Common myeloid progenitor, CD34-positive (primary cell): ENCODE data around the gene TAP2.

Experiments used
- CTCF ChIA-PET: fragments of 350-600 bp; sonication (Branson Sonifier 250); formaldehyde crosslinking; loops from one replicate; lab custom pipeline; 2021; ENCODE audit warnings: antibody characterized with exemption; lab: Charles Lee
- POLR2A ChIA-PET: fragments of 350-600 bp; sonication (Branson Sonifier 250); formaldehyde crosslinking; loops from one replicate; lab custom pipeline; 2021; ENCODE audit warnings: antibody characterized with exemption; lab: Charles Lee
- DNase-seq, 3 donors: peaks; one replicate each; pipeline versions ENCODE4 v3.0.0 to v3.0.0-alpha.2; 2013
- H3K27ac ChIP-seq, 2 experiments: 1 replicate in 1 of 2; 2 replicates in 1 of 2; pipeline ENCODE4 v1.7.0; 2013; ENCODE audit warnings: inconsistent platforms in 2 of 2, low read length in 2 of 2, mild to moderate bottlenecking in 2 of 2, low read depth in 1 of 2, moderate library complexity in 1 of 2; ENCODE audit not compliant: severe bottlenecking in 2 of 2, insufficient read depth in 1 of 2, poor library complexity in 1 of 2
- H3K27me3 ChIP-seq, 5 experiments: replicated peaks in 2 of 5; 1 replicate in 3 of 5; 2 replicates in 2 of 5; pipeline versions ENCODE4 v1.6.1 to v1.7.0; 2013; ENCODE audit warnings: low read length in 4 of 5, mild to moderate bottlenecking in 2 of 5, moderate library complexity in 2 of 5, inconsistent platforms in 1 of 5; ENCODE audit not compliant: insufficient read depth in 5 of 5, control insufficient read depth in 4 of 5
- H3K36me3 ChIP-seq, 4 experiments: 1 replicate in 2 of 4; 2 replicates in 2 of 4; pipeline versions ENCODE4 v1.6.1 to v1.7.0; 2013; ENCODE audit warnings: low read length in 3 of 4, control low read depth in 1 of 4, mild to moderate bottlenecking in 1 of 4; ENCODE audit not compliant: control insufficient read depth in 4 of 4, insufficient read depth in 4 of 4
- H3K4me1 ChIP-seq, 4 experiments: 1 replicate in 3 of 4; 2 replicates in 1 of 4; pipeline versions ENCODE4 v1.6.1 to v1.7.1; 2013; ENCODE audit warnings: low read length in 3 of 4, mild to moderate bottlenecking in 3 of 4, control low read depth in 1 of 4, inconsistent platforms in 1 of 4, moderate library complexity in 1 of 4; ENCODE audit not compliant: control insufficient read depth in 4 of 4, insufficient read depth in 4 of 4; ENCODE audit errors: control extremely low read depth in 1 of 4
- H3K4me3 ChIP-seq, 7 experiments: 1 replicate in 4 of 7; 2 replicates in 3 of 7; pipeline versions ENCODE4 v1.5.1 to v1.7.0; 2013; ENCODE audit warnings: mild to moderate bottlenecking in 7 of 7, low read length in 6 of 7, moderate library complexity in 6 of 7, inconsistent platforms in 2 of 7, low read depth in 2 of 7, control low read depth in 1 of 7; ENCODE audit not compliant: insufficient read depth in 4 of 7, control insufficient read depth in 1 of 7; ENCODE audit errors: extremely low read depth in 1 of 7
- H3K9me3 ChIP-seq, 5 experiments: 1 replicate in 4 of 5; 2 replicates in 1 of 5; pipeline versions ENCODE4 v1.6.1 to v1.7.1; 2013; ENCODE audit warnings: low read length in 4 of 5, mild to moderate bottlenecking in 2 of 5, inconsistent platforms in 1 of 5, low read depth in 1 of 5, moderate library complexity in 1 of 5; ENCODE audit not compliant: control insufficient read depth in 4 of 5, insufficient read depth in 2 of 5; ENCODE audit errors: control extremely low read depth in 1 of 5
- WGBS: methylation state at CpG from one replicate; pipeline ENCODE4 v1.1.5; 2013; ENCODE audit not compliant: insufficient coverage; 5-methylcytosine and 5-hydroxymethylcytosine counted together

TAP2 gene

DNA sequence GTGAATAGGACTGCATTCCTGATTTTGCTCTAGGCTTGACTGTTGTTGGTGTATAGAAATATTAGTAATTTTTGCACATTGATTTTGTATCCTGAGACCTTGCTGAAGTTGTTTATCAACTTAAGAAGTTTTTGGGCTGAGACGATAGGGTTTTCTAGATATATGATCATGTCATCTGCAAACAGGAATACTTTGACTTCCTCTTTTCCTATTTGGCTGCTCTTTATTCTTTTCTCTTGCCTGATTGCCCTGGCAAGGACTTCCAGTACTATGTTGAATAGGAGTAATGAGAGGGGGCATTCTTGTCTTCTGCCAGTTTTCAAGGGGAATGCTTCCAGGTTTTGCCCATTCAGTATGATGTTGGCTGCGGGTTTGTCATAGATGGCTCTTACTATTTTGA lies 35.1 kb downstream of the TAP2 start:
- no peak overlapping the region for H3K4me3 ChIP-seq
- H3K9me3 ChIP-seq: peaks cover 0 to 9% (median 2%) of the 10 kb centered on the region in 5 experiments
- no CpG with 5 or more reads among the region's 2 CpGs for WGBS
- no peaks in the 10 kb centered on the region for H3K27me3 ChIP-seq
- ChIA-PET CTCF (interaction anchor here (0.9 to 1.3 kb wide), 3 partner anchors 22 to 390 kb away, joined by 3 to 5 read pairs (median 3); no protein-coding TSS in a partner anchor), POLR2A (no interaction called here)
- peaks cover 0 to 8% (median 6%) of the 10 kb centered on the region in 4 experiments for H3K4me1 ChIP-seq
- H3K36me3 ChIP-seq: no peaks in the 10 kb centered on the region
- DNase-seq: peak in 1 of 3 donors; percentile 11
- no peak overlapping the region for H3K27ac ChIP-seq

DNA sequence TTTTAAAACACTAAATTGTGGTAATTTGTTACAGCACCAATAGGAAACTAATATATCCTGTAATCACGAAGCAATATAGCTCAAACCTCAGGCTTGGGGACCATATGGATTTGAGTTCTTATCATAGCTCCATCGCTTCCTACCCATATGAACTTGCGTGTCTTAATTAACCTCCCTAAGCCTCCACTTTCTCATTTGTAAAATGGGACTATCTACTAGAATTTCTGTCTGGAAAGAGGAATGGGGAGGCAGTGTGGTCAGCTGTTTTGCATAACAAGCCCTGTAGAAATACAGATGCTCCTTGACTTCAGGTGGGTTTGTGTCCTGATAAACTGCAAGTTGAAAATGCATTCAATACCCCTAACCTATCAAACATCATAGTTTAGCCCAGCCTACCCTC lies 38.8 kb downstream of the TAP2 start:
- ChIA-PET CTCF (interaction anchor here (0.9 to 1.5 kb wide), 7 partner anchors 9 to 56 kb away, joined by 3 to 6 read pairs (median 4); partner anchors contain the start of genes HLA-DQB2 and TAP2), POLR2A (no interaction called here)
- Histone ChIP-seq H3K4me3 (no peak overlapping the region), H3K27me3 (no peaks in the 10 kb centered on the region), H3K27ac (no peak overlapping the region), H3K4me1 (peaks cover 4 to 25% (median 21%) of the 10 kb centered on the region in 4 experiments), H3K9me3 (peaks cover 0 to 10% (median 2%) of the 10 kb centered on the region in 5 experiments), H3K36me3 (no peaks in the 10 kb centered on the region)
- no CpG with 5 or more reads among the region's 3 CpGs for WGBS
- no peak for DNase-seq

DNA sequence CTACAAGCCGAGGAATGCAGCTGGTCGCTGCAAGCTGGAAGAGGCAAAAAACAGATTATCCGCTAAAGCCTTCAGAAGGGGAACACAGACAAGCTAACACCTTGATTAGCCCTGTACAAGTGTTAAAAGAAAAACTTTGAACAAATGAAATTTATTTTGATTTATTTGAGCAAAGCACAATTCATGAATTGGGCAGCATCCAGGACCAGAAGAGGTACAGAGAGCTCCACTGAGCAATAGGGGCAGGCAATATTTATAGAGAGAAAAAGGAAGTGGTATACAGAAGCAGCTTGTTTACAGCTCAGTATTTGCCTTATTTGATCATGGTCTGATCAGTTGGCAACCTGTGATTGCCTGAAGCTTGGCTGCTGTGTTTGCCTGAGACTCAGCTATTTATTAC lies 39.4 kb downstream of the TAP2 start:
- Histone ChIP-seq H3K4me3 (no peak overlapping the region), H3K36me3 (no peaks in the 10 kb centered on the region), H3K4me1 (peaks cover 10 to 30% (median 26%) of the 10 kb centered on the region in 4 experiments), H3K27ac (no peak overlapping the region), H3K27me3 (no peaks in the 10 kb centered on the region), H3K9me3 (peaks cover 0 to 10% (median 2%) of the 10 kb centered on the region in 5 experiments)
- WGBS: 100% methylated on average over 1 of the region's 3 CpGs
- CTCF ChIA-PET: interaction anchor here (0.7 to 1.5 kb wide), 8 partner anchors 10 to 56 kb away, joined by 3 to 6 read pairs (median 4); partner anchors contain the start of genes HLA-DQB2 and TAP2
- DNase-seq: peak in 2 of 3 donors; percentile 59 to 69
- POLR2A ChIA-PET: no interaction called here

DNA sequence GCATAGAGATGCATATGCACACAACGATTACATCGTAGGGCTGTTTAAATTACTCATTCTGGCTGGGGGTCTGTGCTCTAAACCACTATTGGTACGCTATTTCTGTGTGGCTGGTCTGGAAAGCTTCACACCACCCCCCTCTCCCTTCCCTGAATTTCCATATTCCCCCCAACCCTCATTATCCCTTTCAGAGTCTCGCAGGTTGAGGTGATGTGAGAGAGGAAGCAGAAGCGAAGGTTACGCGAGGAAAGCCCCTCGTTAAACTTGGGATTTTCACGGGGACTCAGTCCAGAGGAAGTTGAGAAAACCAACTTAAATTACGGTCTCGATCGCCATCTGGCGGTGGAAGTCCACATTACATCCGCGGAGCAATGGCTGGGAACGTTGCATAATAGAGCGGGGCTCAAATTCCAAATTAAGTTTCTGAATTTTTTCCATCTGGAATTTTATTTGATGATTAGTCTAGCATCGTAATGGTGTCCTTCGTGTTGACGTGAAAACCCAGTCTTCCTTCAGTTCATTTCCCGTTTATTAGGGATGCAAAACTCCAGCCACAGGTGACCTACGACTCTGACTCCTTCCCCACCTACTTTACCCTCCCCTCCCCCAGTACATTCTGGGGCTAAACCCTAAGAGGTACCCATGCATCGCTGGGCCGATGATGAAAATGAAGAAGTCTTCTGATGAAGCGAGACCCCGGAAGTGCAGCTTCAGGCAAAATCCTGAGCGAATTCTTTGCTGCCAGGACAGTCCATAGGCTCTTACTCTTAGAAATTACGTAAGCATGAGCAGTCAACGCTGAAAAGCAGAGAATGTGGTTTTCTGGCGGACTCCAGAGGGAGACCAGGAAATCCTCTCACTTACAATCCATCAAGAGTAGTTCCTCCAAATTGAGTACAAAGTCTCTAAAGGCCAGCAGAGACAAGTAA lies 41.4 kb downstream of the TAP2 start:
- Histone ChIP-seq H3K27ac (no peak overlapping the region), H3K4me1 (peaks cover 14 to 43% (median 27%) of the 10 kb centered on the region in 4 experiments), H3K9me3 (peaks cover 0 to 10% (median 2%) of the 10 kb centered on the region in 5 experiments), H3K27me3 (no peaks in the 10 kb centered on the region), H3K36me3 (no peaks in the 10 kb centered on the region), H3K4me3 (peak overlapping the region in 6 of 7 experiments; percentile 52 to 79 (median 61))
- DNase-seq: peak; percentile 67 to 89 (median 84)
- ChIA-PET POLR2A (no interaction called here), CTCF (interaction anchor here (1.3 to 2.3 kb wide), 5 partner anchors 9 to 383 kb away, joined by 3 to 14 read pairs (median 7); no protein-coding TSS in a partner anchor)
- 0% methylated on average over 19 of the region's 30 CpGs for WGBS

DNA sequence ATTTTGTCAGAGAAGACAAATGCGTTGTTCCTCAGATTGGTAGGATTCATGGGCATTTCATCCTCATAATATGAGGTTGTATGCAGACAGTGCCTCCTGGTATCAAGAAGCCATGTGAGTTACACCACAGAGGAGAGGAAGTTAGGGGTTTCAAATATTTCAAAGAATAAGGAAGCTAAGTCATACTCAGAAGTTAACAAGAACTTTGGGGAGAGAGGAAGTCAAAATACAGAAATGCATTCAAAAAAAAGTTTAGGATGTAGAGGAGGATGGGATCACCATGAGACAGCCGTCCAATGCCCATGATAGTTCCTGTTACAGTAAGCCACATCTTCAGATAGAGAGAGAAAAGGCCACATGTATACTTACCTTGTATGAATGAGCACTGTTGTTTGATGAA lies 44.0 kb downstream of the TAP2 start:
- DNase-seq: peak in 2 of 3 donors; percentile 70 to 78
- WGBS: 0% methylated on average over 1 of the region's 2 CpGs
- CTCF ChIA-PET: interaction anchor here (0.8 to 2.2 kb wide), 14 partner anchors 9 to 676 kb away, joined by 3 to 9 read pairs (median 5); partner anchors contain the start of genes HLA-DQA2, PSMB8, PSMB9 and TAP1

DNA sequence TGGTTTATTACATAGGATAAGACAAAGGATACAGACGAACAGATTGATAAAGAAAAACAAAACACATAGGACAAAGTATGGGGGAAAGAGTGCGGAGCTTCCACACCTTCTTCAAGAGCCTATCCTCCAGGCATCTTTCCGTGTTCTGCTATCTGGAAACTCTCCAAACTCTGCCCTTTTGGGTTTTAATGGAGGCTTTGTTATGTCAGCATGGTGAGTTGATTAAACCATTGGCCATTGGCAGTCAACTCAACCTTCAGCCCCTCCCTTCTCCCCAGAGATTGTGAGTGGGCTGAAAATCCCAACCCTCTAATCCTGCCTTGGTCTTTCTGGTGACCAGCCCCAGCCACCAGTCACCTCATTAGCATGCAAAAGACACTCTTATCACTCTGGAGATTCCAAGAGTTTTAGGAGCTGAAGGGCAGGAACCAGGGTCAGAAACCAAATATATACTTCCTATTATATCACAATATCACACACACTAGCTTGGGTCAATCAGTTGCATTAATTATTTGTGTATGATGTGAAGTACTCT lies 45.6 kb downstream of the TAP2 start:
- no peak overlapping the region for H3K4me3 ChIP-seq
- H3K27me3 ChIP-seq: no peaks in the 10 kb centered on the region
- ChIA-PET CTCF (interaction anchor here (0.6 to 1.9 kb wide), 13 partner anchors 13 to 381 kb away, joined by 3 to 6 read pairs (median 3); partner anchors contain the start of gene HLA-DQA2), POLR2A (no interaction called here)
- no peak for DNase-seq
- H3K36me3 ChIP-seq: no peaks in the 10 kb centered on the region
- no CpG with 5 or more reads among the region's 3 CpGs for WGBS
- no peak overlapping the region for H3K27ac ChIP-seq
- H3K9me3 ChIP-seq: no peaks in the 10 kb centered on the region
- H3K4me1 ChIP-seq: peaks cover 14 to 41% (median 27%) of the 10 kb centered on the region in 4 experiments

More for the DNA sequence above, 44.0 kb downstream of the TAP2 start:
- H3K27me3 ChIP-seq: no peaks in the 10 kb centered on the region
- H3K4me1 ChIP-seq: peaks cover 14 to 43% (median 27%) of the 10 kb centered on the region in 4 experiments
- H3K36me3 ChIP-seq: no peaks in the 10 kb centered on the region
- H3K9me3 ChIP-seq: peaks cover 0 to 10% (median 2%) of the 10 kb centered on the region in 5 experiments
- H3K4me3 ChIP-seq: peak overlapping the region in 2 of 7 experiments; percentile 26 to 38
- POLR2A ChIA-PET: interaction anchor here (0.6 kb wide), 1 partner anchor 871 kb away, joined by 3 read pairs; no protein-coding TSS in a partner anchor
- H3K27ac ChIP-seq: no peak overlapping the region
